ENCODE measurements around the gene ZNF771.
"Not testable (repeated sequence)": the region's sequence is repeated elsewhere in the genome, so short reads cannot be mapped to it uniquely, and the experiment has no call there.

The ZNF771 gene

GRCh38 chr16:30376461-30376902, 30.9 kb upstream of the ZNF771 start:
- DNase-seq = no peak

- DNase-seq = no peak
Observed at GRCh38 chr16:30377050-30377811, 30.2 kb upstream of the ZNF771 start.

- DNase-seq = peak; percentile 82 to 88
Observed at GRCh38 chr16:30377812-30378235, 29.6 kb upstream of the ZNF771 start.

GRCh38 chr16:30378236-30379157, 28.9 kb upstream of the ZNF771 start:
- DNase-seq = peak; percentile 98 to 99

- DNase-seq = no peak
Observed at GRCh38 chr16:30379158-30379783, 28.1 kb upstream of the ZNF771 start.

- DNase-seq = no peak
Observed at GRCh38 chr16:30380072-30380802, 27.2 kb upstream of the ZNF771 start.

GRCh38 chr16:30380803-30381208, 26.6 kb upstream of the ZNF771 start:
- no peak for DNase-seq

GRCh38 chr16:30381291-30382041, 25.9 kb upstream of the ZNF771 start:
- DNase-seq = peak in 1 of 2 experiments; percentile 33

GRCh38 chr16:30382111-30382881, 25.1 kb upstream of the ZNF771 start, which contains the start of gene SEPTIN1:
Gene SEPTIN1 (minus strand): TSS chr16:30382561. CDS start chr16:30382542, 19 bp downstream.
- DNase-seq = peak; percentile 66 to 71

- no peak for DNase-seq
Observed at GRCh38 chr16:30383521-30383920, 23.9 kb upstream of the ZNF771 start.

GRCh38 chr16:30394592-30395154, 12.7 kb upstream of the ZNF771 start:
- DNase-seq = no peak

GRCh38 chr16:30395155-30395991, 12.0 kb upstream of the ZNF771 start, which contains the start of gene ZNF48:
Gene ZNF48 (plus strand): TSS chr16:30395420. CDS start chr16:30395795, 375 bp downstream.
- peak; percentile 40 to 71 for DNase-seq

GRCh38 chr16:30395992-30396585, 11.3 kb upstream of the ZNF771 start:
- DNase-seq = no peak

- DNase-seq = not testable (repeated sequence)
Observed at GRCh38 chr16:30396627-30397026, 10.8 kb upstream of the ZNF771 start.

GRCh38 chr16:30397056-30397455, 10.3 kb upstream of the ZNF771 start:
- no peak for DNase-seq

- DNase-seq = no peak
Observed at GRCh38 chr16:30397776-30398660, 9.4 kb upstream of the ZNF771 start.

- no peak for DNase-seq
Observed at GRCh38 chr16:30398661-30399434, 8.6 kb upstream of the ZNF771 start.

Data from stimulated activated CD4-positive, alpha-beta T cell treated with anti-CD3 and anti-CD28 coated beads, Interleukin-4, amount 100 ng/mL, for 4 hours (primary cell).